HG03571 (cell line): ENCODE measurements around the gene CLDN24.
"Not testable (repeated sequence)": the region's sequence is repeated elsewhere in the genome, so short reads cannot be mapped to it uniquely, and the experiment has no call there.

Experiments
- ATAC-seq: cut with Tn5 transposase; IDR thresholded peaks from one replicate; pipeline ENCODE4 v1.9.1; 2021; ENCODE audit not compliant: unreplicated experiment

Gene CLDN24

DNA sequence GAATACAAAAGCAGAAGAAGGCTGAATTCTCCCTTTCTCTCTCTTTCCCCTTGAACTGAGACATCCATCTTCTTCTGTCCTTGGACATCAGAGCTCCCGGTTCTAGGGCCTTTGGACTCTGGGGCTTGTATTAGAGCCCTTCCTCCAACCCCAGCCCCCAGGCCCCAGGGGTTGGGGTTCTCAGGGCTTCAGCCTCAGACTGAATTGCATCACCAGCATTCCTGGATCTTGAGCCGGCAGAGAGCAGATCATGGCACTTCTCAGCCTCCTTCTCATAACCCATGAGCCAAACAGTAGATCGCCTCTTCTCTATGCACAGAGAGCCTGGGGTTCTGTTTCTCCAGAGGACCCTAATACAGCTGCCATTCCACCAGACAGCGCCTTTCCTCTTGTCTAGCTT lies 25.3 kb upstream of the CLDN24 start:
- ATAC-seq: no peak

DNA sequence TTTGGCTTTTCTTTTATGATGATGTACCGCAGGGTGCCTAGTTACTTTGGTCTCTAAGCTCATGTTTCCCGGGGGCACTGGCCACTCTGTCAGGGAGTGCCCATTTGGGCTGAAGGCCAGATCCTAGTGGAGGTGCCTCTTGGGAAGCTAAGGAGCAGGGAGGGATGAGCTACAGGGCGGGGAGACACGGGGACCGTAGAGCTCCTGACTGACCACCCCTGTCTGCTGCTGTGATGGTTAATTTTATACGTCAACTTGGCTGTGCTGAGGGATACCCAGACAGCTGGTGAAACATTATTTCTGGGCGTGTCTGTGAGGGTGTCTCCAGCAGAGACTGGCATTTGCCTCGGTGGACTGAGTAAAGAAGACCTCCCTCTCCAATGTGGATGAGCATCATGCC lies 24.9 kb upstream of the CLDN24 start:
- ATAC-seq: no peak

DNA sequence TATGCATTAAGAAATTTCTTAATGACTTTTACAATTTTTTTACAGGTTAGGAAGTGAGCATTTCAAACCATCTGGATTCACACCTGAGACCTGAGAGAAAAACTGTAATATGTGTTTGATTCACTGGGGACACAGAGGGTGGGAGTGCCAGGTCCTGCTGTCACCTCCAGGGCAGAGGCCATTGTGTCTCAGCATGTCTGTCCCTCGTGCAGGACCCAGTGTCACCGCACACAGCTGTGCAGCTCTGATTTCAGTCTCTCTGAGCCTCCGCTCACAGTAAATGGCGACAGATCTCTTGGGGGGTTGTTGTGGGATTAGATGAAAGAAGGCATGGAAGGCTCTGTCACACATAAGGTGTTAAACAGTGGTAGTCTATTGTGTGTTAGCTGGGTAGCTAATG lies 23.0 kb upstream of the CLDN24 start:
- ATAC-seq: no peak

DNA sequence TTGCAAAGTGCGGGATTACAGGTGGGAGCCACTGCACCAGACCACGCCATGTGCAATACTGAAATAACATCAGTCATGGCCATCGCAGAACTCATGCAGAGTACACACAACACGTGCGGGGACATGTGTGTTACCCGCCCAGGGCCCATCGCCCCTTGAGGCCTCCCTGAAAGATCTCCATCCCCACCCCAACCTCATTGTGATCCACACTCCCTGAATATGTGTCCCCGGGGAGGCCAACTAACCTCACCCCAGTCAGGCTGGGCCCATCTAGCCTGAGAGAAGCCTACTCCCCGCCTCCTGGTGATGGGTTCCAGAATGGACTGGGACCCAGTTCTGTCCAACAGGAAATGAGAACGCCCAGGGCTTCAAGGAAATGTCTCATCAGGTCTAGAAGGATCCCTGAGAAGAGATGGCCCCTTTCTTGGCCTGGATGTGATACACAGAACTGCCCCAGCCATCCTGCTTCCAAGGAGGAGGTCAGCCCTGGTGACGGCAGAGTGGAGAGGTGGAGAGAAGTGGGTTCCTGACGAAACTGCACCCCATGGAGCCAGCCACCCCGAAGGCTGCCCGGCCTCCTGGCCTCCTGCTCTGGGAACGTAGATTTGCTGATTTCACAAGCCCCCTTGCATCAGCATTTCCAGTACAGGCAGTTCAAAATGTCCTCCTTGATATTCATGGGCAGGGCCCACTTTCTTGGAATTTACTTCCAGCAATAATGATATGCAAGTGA lies 22.5 kb upstream of the CLDN24 start:
- no peak for ATAC-seq

DNA sequence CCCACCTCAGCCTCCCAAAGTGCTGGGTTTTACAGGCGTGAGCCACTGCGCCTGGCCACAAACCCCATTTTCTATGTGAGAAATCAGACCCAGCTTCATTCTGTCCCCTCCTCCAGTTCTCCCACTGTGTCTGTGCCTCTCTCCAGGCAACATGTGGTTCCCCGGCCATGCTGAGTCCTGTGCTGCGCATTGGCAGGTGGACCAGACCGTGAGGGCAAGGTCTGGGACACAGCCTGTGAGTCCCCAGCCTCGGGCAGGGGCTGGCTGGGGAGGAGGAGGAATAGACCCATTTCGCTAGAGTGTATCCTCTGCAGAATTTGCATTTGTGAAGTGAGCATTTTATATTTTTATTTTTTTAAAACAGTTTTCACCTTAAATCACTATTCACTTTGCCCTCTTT lies 21.5 kb upstream of the CLDN24 start:
- ATAC-seq: no peak

DNA sequence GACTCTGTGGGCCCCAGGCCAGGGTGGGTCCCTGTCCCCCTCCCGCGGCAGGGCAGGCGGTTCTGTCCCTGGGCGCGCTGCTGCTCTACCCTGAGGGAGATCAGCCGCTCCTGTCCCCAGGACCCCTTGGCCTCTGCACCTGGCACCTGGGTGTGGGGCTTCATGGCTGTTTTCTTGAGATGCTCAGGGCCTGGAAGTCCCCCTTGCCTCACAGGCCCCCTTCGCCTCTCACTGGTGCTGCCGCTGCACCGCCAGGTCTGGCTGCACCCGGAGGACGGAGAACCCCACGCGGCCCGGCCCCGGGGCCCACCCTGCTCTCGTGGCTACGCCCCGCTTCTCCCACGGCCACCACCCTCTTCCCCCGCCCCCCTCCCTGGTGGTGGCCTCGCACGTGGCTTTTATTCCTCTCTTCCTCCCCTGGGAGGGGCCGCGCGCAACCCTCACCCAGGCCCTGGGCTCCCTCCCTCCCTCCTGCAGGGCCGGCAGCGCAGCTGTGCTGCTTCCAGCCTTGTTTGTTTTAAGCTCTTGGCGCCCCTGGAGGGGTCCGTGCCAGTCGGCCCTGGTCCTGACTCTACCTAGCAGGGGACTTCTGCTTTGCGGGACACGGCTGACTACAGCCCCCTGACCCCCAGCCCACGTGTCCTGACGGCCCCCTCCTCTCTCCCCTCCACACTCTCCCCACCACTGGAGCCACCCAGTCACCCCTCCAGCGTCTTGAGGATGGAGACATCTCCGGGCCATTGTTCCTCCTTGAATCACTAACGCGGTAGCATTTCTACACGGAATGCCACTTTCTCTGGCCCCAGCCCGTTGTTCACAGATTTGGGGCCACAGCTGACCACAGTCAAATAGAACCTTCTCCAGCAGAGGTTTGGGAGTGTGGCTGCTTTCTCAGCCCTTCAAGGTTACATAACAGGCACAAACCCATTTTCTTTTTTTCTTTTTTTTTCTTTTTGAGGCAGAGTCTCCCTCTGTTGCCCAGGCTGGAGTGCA lies 20.6 kb upstream of the CLDN24 start:
- ATAC-seq: no peak

DNA sequence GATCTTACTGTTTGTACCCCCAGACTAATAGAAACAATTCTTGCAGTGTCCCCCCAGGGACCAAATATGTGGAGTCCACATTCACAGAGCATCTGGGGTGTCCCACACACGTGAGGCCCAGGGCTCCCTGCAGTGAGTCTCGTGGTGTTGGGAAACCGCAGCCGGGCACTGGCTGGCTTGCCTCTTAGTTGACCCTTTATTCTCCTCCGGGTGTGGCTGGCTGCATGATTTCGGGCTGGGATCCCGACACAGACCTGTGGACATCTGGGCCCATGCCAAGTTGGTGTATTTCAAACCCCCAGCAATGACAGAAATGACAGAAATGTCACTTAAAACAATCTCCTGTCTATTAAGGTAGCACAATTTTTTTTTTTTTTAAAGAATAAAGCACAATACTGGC lies 15.6 kb upstream of the CLDN24 start:
- no peak for ATAC-seq

DNA sequence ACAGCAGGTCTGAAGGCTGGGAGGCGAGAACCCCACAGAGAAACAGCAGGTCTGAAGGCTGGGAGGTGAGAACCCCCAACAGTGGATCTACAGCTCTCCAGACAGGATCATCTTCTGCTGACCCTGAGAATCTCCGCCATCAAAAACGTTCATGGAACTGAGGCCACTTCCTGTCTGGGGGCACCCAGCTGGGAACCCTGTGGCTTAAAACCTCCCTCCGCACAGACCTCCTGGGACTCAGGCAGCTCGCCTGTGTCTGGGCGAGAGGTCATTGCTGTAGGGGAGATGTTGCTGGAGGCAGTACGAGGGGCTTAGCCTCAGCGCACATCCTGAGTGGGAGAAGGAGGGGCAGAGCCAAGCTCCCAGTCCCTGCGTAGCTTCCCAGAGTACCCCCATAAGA lies 15.1 kb upstream of the CLDN24 start:
- ATAC-seq: no peak

DNA sequence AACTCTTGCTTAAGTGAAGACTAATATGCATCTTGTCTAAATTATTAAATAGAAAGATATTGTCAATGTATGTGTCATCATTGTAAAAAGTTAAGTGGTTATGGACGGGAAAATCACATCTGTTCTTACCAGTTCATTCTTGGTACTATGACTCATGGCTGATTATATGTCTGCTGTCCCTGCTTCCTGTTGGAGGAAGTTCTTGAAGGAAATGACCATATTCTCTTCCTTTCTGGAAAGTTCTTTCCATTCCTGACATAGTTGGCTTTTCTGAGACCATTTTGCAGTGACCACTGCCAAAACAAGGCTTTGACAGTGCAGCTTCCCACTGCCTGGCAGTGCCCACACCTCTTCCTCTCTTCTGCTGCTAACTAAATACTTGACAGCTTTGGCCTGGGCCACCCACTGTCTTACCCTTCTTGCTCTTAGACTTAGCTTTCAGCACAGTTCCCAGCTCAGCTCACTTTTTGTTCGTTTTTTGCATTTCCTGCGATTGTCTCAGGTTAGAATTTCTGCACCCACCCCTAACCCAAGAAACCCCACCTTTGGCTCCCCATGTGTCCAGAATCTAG lies 13.2 kb upstream of the CLDN24 start:
- ATAC-seq: no peak

DNA sequence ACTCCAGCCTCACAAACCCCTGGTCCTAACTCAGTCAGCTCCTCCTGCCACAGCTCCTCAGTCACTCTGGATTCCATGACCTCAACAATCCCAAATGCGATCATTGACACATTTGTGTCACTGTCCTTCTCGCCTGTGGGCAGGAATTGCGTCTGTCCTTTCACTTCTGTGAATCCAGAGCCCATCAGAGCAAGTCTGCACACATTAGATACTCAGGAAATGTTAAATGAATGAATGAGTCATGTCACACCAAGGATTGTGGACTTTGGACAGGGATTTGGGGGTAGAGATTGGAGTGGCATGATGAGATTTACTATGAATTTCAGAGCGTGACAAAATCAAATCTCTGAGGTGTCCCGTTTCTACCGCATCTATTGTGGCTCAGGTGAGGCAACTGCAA lies 11.8 kb upstream of the CLDN24 start:
- no peak for ATAC-seq

DNA sequence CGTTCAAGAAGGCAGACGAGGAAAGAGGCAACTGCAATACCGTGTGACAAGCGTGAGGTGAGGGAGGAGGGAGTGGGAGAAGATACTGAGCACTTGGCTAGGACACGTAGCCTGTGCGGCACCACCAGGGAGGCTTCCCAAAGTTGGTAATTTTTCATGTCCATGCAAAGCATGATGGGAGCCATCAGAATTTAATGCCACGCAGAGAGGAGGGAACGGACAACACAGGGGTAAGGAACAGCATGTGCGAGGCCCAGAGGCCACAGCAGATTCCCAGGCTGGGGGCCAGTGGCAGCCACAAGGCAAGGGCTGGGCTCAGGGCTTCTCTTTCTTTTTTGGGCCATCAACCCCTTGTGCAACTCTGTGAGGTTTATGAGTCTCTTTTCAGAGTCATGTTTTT lies 11.0 kb upstream of the CLDN24 start:
- no peak for ATAC-seq

DNA sequence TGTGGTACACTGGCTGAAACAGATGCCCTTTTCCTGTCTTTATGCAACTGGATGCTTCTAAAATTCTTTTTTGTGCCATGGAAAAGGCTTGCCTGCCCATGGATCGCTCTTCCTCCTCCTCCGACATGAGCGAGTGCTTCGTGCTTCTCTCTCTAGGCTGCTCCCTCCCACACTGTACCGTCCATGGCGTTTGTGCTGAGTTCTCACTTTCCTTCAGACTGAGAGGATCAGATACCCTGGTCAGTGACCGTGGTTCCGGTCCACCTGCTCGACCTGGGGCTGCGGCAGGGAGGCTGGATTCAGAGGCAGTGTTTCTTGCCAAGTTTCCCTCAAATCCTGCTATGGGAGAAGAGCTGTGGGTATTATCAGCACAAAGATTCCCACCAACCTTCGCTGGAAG lies 10.2 kb upstream of the CLDN24 start:
- no peak for ATAC-seq

DNA sequence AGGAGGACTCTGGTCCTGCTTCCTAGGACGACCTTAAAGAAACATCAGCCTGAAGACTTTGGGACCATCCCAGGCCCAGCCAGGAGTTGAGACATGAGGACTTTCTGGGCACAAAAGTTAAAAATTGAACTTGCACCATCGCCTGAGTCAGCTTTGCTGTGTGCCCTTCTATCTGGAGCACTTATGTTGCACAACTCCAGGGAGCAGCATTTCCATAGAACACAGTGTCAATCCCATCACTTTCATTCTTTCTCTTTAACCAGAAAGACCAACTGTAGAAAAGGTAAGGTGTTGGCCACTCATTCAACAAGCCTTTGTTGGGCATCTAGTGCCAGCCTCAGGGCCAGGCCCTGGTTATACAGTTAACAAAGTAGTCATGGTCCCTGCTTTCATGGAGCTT lies 8.6 kb upstream of the CLDN24 start:
- no peak for ATAC-seq

DNA sequence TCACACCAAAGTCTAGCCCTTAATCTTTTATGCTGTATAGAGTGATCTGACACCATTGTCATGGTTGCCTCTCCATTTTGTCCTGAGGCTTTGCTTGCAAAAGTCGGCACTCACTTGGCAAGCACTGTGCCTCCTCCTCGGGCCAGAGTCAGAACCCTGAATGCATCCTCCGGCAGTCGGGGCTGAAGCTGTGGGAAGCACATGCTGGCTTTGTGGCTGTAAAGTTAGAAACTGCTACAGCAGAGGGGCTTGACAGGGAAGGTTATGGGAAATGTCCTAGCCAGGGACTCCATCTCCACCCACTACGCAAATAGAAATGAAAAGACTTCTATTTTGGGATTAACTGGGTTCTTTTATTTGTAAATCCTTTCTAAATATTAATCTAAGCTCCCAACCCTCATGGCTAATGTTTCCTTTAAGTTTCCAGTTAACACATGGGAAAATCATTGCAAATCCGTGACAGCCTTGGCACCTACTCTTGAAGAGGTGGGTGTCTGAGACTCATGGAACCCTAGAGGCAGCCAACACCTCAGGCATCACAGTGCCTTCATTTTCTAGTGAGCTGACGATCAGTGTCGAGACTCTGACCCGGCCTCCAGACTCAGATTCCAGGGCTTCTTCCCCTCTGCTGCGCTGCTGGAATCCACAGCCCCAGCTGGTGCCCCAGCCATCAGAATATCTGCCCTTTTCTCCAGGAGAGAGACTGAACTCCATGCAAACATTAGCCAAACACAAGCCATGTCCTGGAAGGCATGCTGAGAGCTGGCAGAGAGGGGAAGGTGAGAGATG lies 7.9 kb upstream of the CLDN24 start:
- ATAC-seq: no peak

DNA sequence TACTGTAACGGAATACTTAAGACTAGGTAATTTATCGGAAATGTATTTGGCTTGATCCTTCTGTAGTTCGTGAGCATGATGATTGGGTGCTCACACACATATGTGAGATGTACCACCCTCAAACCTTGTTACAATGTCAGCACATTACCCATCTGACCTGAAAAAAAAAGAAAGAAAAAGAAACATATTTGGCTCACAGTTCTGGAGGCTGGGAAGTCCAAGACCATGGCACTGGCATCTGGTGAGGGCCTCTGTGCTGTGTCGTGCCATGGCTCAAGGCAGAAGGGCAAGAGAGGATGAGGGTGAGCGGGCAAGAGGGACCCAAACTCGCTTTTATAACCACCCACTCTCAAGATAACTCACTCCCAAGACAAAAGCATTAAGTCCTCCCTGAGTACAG lies 7.0 kb upstream of the CLDN24 start:
- no peak for ATAC-seq

DNA sequence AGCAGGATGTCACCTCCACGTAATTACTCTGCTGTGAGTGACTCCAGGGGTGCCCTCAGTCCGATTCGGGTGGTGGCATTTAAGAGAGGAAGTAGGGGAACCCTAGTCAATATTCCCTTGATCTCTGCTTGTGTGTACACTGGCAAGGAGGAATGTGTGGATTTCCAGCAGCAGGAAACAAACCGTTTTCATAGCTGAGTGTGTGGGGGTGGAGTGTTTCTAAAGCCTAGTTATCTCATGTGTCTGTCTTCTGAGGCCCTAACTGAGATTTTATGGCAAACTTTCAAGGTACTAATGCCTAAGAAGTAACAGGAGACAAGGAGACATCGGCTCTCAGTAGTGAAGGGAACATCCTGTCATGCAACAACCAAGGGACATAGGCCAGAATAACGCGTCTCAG lies 6.6 kb upstream of the CLDN24 start:
- no peak for ATAC-seq

DNA sequence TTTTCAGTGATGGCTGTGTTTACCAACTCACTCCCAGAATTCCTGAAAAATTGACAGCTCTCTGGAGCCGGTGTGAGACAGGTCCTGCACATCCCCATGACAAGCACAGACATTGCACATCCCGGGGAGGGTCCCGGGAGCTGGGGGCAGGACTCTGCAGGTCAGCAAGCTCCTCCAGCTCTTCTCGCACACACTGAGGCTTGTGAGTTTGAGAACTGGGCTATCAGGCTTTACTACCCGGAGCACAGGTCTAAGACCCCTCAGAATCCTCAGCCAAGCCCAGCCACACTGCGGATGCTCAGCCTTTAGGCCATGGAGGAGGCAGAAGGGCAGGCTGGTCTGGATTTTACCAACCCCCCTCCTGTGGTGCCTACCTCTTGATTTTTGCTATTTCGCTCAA lies 5.6 kb upstream of the CLDN24 start:
- ATAC-seq: no peak

DNA sequence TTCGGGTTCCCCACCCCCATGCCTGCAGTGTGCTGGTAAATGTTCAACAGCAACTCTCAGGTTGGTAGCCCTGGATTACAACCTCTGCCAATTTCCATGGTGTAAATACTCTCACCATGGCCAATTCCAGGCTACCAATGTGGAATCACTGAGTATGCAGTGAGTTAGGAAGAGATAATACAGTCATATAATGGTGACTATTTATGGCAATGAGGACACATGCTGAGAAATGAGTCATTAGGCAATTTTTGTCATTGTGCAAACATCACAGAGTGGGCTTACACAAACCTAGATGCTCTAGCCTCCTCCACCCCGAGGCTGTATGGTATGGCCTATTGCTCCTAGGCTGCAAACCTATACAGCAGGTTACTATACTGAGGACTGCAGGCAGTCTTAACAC lies 4.6 kb upstream of the CLDN24 start:
- no peak for ATAC-seq

DNA sequence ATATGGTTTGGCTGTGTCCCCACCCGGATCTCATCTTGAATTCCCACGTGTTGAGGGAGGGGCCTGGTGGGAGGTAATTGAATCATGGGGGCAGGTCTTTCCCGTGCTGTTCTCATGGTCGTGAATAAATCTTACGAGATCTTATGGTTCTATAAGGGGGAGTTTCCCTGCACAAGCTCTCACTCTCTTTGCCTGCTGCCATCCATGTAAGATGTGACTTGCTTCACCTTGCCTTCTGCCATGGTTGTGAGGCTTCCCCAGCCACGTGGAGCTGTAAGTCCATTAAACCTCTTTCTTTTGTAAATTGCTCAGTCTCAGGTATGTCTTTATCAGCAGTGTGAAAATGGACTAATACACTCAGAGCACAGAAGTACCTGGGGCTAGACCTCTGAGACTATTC lies 4.2 kb upstream of the CLDN24 start:
- not testable (repeated sequence) for ATAC-seq

DNA sequence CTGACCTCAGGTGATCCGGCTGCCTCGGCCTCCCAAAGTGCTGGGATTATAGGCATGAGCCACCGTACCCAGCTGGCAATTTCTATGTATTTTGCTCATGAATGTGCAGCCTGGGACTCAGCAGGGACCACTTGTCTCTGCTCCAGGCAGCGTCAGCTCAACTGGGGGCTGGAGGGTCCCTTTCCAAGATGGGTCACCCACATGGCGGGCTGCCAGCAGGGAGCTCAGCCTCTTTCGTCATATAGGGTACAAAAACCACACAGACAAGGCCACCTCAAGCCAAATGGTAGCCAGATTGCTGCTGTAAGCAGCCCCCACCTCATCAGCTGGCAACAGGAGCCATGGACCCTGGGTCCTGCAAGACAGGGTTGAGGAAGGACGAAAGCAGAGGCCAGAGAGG lies 2.4 kb upstream of the CLDN24 start:
- no peak for ATAC-seq

DNA sequence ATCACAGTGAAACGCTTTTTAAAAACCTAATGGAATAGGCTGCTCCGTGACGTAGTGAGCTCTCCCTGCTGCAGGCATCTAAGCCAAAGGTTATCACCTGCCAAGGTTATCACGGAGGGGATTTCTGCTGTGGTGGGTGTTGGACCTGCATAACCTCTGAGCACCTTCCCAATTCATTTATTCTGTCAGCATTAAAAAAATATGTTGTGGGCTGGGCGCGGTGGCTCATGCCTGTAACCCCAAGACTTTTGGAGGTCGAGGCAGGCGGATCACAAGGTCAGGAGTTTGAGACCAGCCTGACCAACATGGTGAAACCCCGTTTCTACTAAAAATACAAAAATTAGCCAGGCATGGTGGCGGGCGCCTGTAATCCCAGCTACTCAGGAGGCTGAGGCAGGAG lies 1.8 kb upstream of the CLDN24 start:
- ATAC-seq: not testable (repeated sequence)
